H9 (cell line): Measurements from ENCODE around the gene MECP2. TPM values are rescaled to one million over a fixed set of nuclear protein-coding genes. Genes with fewer than 3 reads are reported as not detected.

Experiments
- DNase-seq: peaks from one replicate; pipeline ENCODE4 v3.0.0-alpha.2; 2017
- H2AFZ ChIP-seq: one replicate; pipeline ENCODE4 v1.6.1; 2013; ENCODE audit warnings: mild to moderate bottlenecking, low read length, control low read depth, moderate library complexity
- H2AK5ac ChIP-seq: 2 replicates; pipeline ENCODE4 v1.6.1; 2013; ENCODE audit warnings: low read length, control low read depth, mixed read lengths; ENCODE audit not compliant: insufficient read length
- H2BK120ac ChIP-seq: one replicate; pipeline ENCODE4 v1.6.1; 2013; ENCODE audit warnings: low read depth, mild to moderate bottlenecking, low read length, control low read depth, inconsistent platforms; ENCODE audit not compliant: poor library complexity, severe bottlenecking
- H2BK12ac ChIP-seq: 2 replicates; pipeline ENCODE4 v1.6.1; 2013; ENCODE audit warnings: low read length, control low read depth, mixed read lengths, low read depth; ENCODE audit not compliant: insufficient read length
- H2BK15ac ChIP-seq: 2 replicates; pipeline ENCODE4 v1.6.1; 2013; ENCODE audit warnings: low read depth, low read length, control low read depth
- H2BK20ac ChIP-seq: one replicate; pipeline ENCODE4 v1.6.1; 2013; ENCODE audit warnings: low read depth, mild to moderate bottlenecking, low read length, control low read depth, inconsistent platforms; ENCODE audit not compliant: poor library complexity, severe bottlenecking
- H2BK5ac ChIP-seq: 2 replicates; pipeline ENCODE4 v1.6.1; 2013; ENCODE audit warnings: low read length, control low read depth, mixed read lengths; ENCODE audit not compliant: insufficient read length
- H3K14ac ChIP-seq: 2 replicates; pipeline ENCODE4 v1.6.1; 2013; ENCODE audit warnings: low read length, control low read depth; ENCODE audit not compliant: insufficient read depth
- H3K18ac ChIP-seq: 2 replicates; pipeline ENCODE4 v1.6.1; 2013; ENCODE audit warnings: low read depth, mild to moderate bottlenecking, mixed read lengths, low read length, control low read depth; ENCODE audit not compliant: insufficient read length
- H3K23ac ChIP-seq: 2 replicates; pipeline ENCODE4 v1.6.1; 2013; ENCODE audit warnings: low read length, control low read depth, mixed read lengths, low read depth; ENCODE audit not compliant: insufficient read length
- H3K23me2 ChIP-seq: 2 replicates; pipeline ENCODE4 v1.6.1; 2013; ENCODE audit warnings: low read depth, mild to moderate bottlenecking, mixed read lengths, low read length, control low read depth; ENCODE audit not compliant: insufficient read length, poor library complexity, severe bottlenecking
- H3K27ac ChIP-seq: 2 replicates; pipeline ENCODE4 v1.5.1; 2013; ENCODE audit warnings: low read length, control low read depth, mixed read lengths, low read depth; ENCODE audit not compliant: insufficient read length
- H3K27me3 ChIP-seq: 2 replicates; pipeline ENCODE4 v1.6.1; 2013; ENCODE audit warnings: low read length, control low read depth, inconsistent platforms; ENCODE audit not compliant: insufficient read depth
- H3K4ac ChIP-seq: 2 replicates; pipeline ENCODE4 v1.6.1; 2013; ENCODE audit warnings: low read depth, mild to moderate bottlenecking, control low read depth, inconsistent platforms, low read length, moderate library complexity
- H3K4me1 ChIP-seq: 2 replicates; pipeline ENCODE4 v1.6.1; 2013; ENCODE audit warnings: low read length, control low read depth, inconsistent platforms; ENCODE audit not compliant: insufficient read depth
- H3K4me2 ChIP-seq: 2 replicates; pipeline ENCODE4 v1.6.1; 2013; ENCODE audit warnings: low read length, control low read depth, mixed read lengths; ENCODE audit not compliant: insufficient read length, insufficient read depth
- H3K56ac ChIP-seq: 2 replicates; pipeline ENCODE4 v1.6.1; 2013; ENCODE audit warnings: low read depth, mild to moderate bottlenecking, mixed read lengths, low read length, control low read depth; ENCODE audit not compliant: insufficient read length
- H3K79me1 ChIP-seq: 2 replicates; pipeline ENCODE4 v1.6.1; 2013; ENCODE audit warnings: low read depth, mild to moderate bottlenecking, moderate library complexity, low read length, control low read depth, inconsistent platforms; ENCODE audit not compliant: insufficient read depth, poor library complexity, severe bottlenecking
- H3K79me2 ChIP-seq: 2 replicates; pipeline ENCODE4 v1.6.1; 2013; ENCODE audit warnings: low read length, control low read depth, inconsistent platforms; ENCODE audit not compliant: insufficient read depth
- H3K9ac ChIP-seq: 2 replicates; pipeline ENCODE4 v1.6.1; 2013; ENCODE audit warnings: low read length, control low read depth, mixed read lengths; ENCODE audit not compliant: insufficient read length; ENCODE audit errors: extremely low read depth
- H3K9me3 ChIP-seq: one replicate; pipeline ENCODE4 v1.6.1; 2013; ENCODE audit warnings: low read depth, low read length, inconsistent platforms; ENCODE audit not compliant: control insufficient read depth
- H3T11ph ChIP-seq: one replicate; pipeline ENCODE4 v1.6.1; 2013; ENCODE audit warnings: mild to moderate bottlenecking, low read length, control low read depth, inconsistent platforms
- H4K20me1 ChIP-seq: one replicate; pipeline ENCODE4 v1.6.1; 2013; ENCODE audit not compliant: control insufficient read depth, insufficient read length, insufficient read depth
- H4K5ac ChIP-seq: 2 replicates; pipeline ENCODE4 v1.6.1; 2013; ENCODE audit warnings: low read depth, mild to moderate bottlenecking, mixed read lengths, low read length, control low read depth; ENCODE audit not compliant: insufficient read length
- H4K8ac ChIP-seq: replicated peaks from 2 replicates; pipeline ENCODE4 v1.6.1; 2013; ENCODE audit warnings: low read length, control low read depth, mixed read lengths, low read depth; ENCODE audit not compliant: insufficient read length
- H4K91ac ChIP-seq: 2 replicates; pipeline ENCODE4 v1.6.1; 2013; ENCODE audit warnings: low read depth, mild to moderate bottlenecking, moderate library complexity, mixed read lengths, low read length, control low read depth; ENCODE audit not compliant: insufficient read length
- H3K27ac Mint-ChIP-seq, 3 experiments: 2 replicates in 2 of 3; 3 replicates in 1 of 3; pipeline ENCODE4 v1.8.0; 2020 to 2021; ENCODE audit warnings: mixed read lengths in 3 of 3, mild to moderate bottlenecking in 1 of 3, moderate library complexity in 1 of 3
- H3K27me3 Mint-ChIP-seq: 2 replicates; pipeline ENCODE4 v1.8.0; 2021; ENCODE audit warnings: low read depth, mild to moderate bottlenecking, moderate library complexity, mixed read lengths
- H3K36me3 Mint-ChIP-seq, 3 experiments: 2 replicates in 2 of 3; 3 replicates in 1 of 3; pipeline ENCODE4 v1.8.0; 2020 to 2021; ENCODE audit warnings: low read depth in 3 of 3, mixed read lengths in 3 of 3; ENCODE audit not compliant: insufficient read depth in 1 of 3
- H3K4me1 Mint-ChIP-seq, 2 experiments: 2 replicates each; pipeline ENCODE4 v1.8.0; 2020; ENCODE audit warnings: mixed read lengths in 2 of 2
- H3K4me3 Mint-ChIP-seq, 2 experiments: 2 replicates in 1 of 2; 3 replicates in 1 of 2; pipeline ENCODE4 v1.8.0; 2020 to 2021; ENCODE audit warnings: mild to moderate bottlenecking in 2 of 2, mixed read lengths in 2 of 2, moderate library complexity in 1 of 2
- H3K9me3 Mint-ChIP-seq, 2 experiments: 2 replicates in 1 of 2; 3 replicates in 1 of 2; pipeline ENCODE4 v1.8.0; 2020; ENCODE audit warnings: mild to moderate bottlenecking in 2 of 2, mixed read lengths in 2 of 2, moderate library complexity in 1 of 2
- WGBS: extraction: QIAGEN DNeasy Blood & Tissue Kit; methylation state at CpG from one replicate; pipeline ENCODE4 v1.1.7; 2013; ENCODE audit warnings: missing lambda C conversion rate, low lambda C conversion rate, mixed read lengths; ENCODE audit not compliant: insufficient read length; ENCODE audit errors: extremely low coverage; 5-methylcytosine and 5-hydroxymethylcytosine counted together
- total RNA-seq: library from RNA; stranded (reverse); gene quantifications from 2 replicates; pipeline ENCODE4 v1.2.1, GENCODE V29; 2021
- TF ChIP-seq, protein P1 (sequence below): fragments of 200-600 bp; sonication (generic); conservative IDR thresholded peaks from 3 replicates; pipeline ENCODE4 v1.8.0; 2021; ENCODE audit warnings: antibody characterized with exemption, mild to moderate bottlenecking

The MECP2 gene
- total RNA-seq, 1 experiment from 2014 or later = 32.2 TPM

DNA sequence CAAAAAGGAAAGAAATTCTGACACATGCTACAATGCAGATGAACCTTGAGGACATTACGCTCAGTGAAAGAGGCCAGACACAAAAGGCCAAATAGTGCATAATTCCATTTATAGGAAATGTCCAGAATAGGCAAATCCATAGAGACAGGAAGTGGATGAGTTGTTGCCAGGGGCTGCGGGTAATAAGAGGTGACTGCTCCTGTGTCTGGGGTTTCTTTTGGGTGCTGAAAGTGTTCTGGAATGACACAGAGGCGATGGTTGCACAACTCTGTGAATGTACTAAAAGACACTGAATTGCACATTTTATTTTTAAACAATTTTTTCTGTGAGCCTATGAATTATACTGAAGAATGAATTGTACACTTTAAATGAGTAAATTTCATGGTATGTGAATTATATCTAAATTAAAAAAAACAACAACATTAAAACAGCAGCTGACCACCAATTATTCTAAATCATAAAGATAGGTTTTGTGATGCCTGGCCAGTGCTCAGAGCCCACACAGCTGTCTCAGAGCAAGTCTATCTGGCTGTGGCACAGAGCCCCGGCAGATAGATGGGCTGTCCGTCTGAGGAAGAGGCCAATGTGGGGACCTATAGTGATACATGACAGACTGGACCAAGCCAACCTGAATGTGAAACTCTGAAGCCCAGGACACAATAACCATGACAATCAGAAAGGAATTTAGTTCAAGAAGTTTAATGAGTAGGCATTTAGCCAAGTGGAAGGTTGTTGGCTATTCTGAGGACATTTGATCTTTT, 54.3 kb downstream of the MECP2 start:
- no peak overlapping the region for H3K27ac ChIP-seq
- H3K27ac Mint-ChIP-seq = no peak overlapping the region
- no peak overlapping the region for H2BK12ac ChIP-seq
- H3K9me3 ChIP-seq = peaks cover 43% of the 10 kb centered on the region
- no peak overlapping the region for H4K91ac ChIP-seq
- no peak overlapping the region for H3K9ac ChIP-seq
- H3K4me1 Mint-ChIP-seq = peaks cover 34 to 44% of the 10 kb centered on the region in 2 experiments
- H3K18ac ChIP-seq = no peak overlapping the region
- no peak overlapping the region for H4K8ac ChIP-seq
- TF ChIP-seq, protein P1, sequence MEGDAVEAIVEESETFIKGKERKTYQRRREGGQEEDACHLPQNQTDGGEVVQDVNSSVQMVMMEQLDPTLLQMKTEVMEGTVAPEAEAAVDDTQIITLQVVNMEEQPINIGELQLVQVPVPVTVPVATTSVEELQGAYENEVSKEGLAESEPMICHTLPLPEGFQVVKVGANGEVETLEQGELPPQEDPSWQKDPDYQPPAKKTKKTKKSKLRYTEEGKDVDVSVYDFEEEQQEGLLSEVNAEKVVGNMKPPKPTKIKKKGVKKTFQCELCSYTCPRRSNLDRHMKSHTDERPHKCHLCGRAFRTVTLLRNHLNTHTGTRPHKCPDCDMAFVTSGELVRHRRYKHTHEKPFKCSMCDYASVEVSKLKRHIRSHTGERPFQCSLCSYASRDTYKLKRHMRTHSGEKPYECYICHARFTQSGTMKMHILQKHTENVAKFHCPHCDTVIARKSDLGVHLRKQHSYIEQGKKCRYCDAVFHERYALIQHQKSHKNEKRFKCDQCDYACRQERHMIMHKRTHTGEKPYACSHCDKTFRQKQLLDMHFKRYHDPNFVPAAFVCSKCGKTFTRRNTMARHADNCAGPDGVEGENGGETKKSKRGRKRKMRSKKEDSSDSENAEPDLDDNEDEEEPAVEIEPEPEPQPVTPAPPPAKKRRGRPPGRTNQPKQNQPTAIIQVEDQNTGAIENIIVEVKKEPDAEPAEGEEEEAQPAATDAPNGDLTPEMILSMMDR = no peak
- no peak overlapping the region for H3K14ac ChIP-seq
- H3K4me3 Mint-ChIP-seq = no peak overlapping the region
- no peak for DNase-seq
- H3K4ac ChIP-seq = no peak overlapping the region
- no peak overlapping the region for H2BK15ac ChIP-seq
- H3K27me3 ChIP-seq = no peaks in the 10 kb centered on the region
- H3K23ac ChIP-seq = no peak overlapping the region
- H3K4me1 ChIP-seq = no peaks in the 10 kb centered on the region
- H3K4me2 ChIP-seq = no peak overlapping the region
- H4K20me1 ChIP-seq = no peaks in the 10 kb centered on the region
- H3K79me2 ChIP-seq = no peaks in the 10 kb centered on the region; the same call in 1 of the 2 replicates
- H2BK120ac ChIP-seq = no peak overlapping the region
- H3K9me3 Mint-ChIP-seq = peaks cover 74 to 84% of the 10 kb centered on the region in 2 experiments
- H2AK5ac ChIP-seq = no peak overlapping the region
- H4K5ac ChIP-seq = no peak overlapping the region
- no peak overlapping the region for H2BK5ac ChIP-seq
- H2BK20ac ChIP-seq = no peak overlapping the region
- H3K23me2 ChIP-seq = no peaks in the 10 kb centered on the region
- no peaks in the 10 kb centered on the region for H3K79me1 ChIP-seq
- peaks cover 19 to 38% (median 26%) of the 10 kb centered on the region in 3 experiments for H3K36me3 Mint-ChIP-seq
- H3K27me3 Mint-ChIP-seq = no peaks in the 10 kb centered on the region
- H2AFZ ChIP-seq = no peak overlapping the region
- no CpG with 5 or more reads among the region's 5 CpGs for WGBS
- no peak overlapping the region for H3K56ac ChIP-seq
- H3T11ph ChIP-seq = no peak overlapping the region
